Stimulated activated naive CD8-positive, alpha-beta T cell treated with anti-CD3 and anti-CD28 coated beads, Interleukin-15, Interleukin-2, amounts not matched to agents 100 ng/mL and 50 ng/mL, for 24 hours (primary cell): ENCODE measurements around the gene DEDD2.

Experiments
- H3K27ac Mint-ChIP-seq: one replicate; pipeline ENCODE4 v1.8.0; 2021; ENCODE audit warnings: mild to moderate bottlenecking, mixed read lengths
- H3K27me3 Mint-ChIP-seq: one replicate; pipeline ENCODE4 v1.8.0; 2021; ENCODE audit warnings: mixed read lengths
- H3K36me3 Mint-ChIP-seq: one replicate; pipeline ENCODE4 v1.8.0; 2021; ENCODE audit warnings: low read depth, mixed read lengths
- H3K4me1 Mint-ChIP-seq: one replicate; pipeline ENCODE4 v1.8.0; 2021; ENCODE audit warnings: low read depth, mixed read lengths
- H3K4me3 Mint-ChIP-seq: one replicate; pipeline ENCODE4 v1.8.0; 2021; ENCODE audit warnings: mild to moderate bottlenecking, mixed read lengths
- H3K9me3 Mint-ChIP-seq: one replicate; pipeline ENCODE4 v1.8.0; 2021; ENCODE audit warnings: mixed read lengths

Gene DEDD2

GRCh38 chr19:42158926-42159325 lies 58.6 kb downstream of the DEDD2 start:
- peaks cover 14% of the 10 kb centered on the region for H3K4me1 Mint-ChIP-seq
- no peaks in the 10 kb centered on the region for H3K9me3 Mint-ChIP-seq
- no peak overlapping the region for H3K4me3 Mint-ChIP-seq
- H3K27me3 Mint-ChIP-seq, result no peaks in the 10 kb centered on the region
- no peaks in the 10 kb centered on the region for H3K36me3 Mint-ChIP-seq
- H3K27ac Mint-ChIP-seq, result no peak overlapping the region

GRCh38 chr19:42156571-42156970 lies 60.9 kb downstream of the DEDD2 start:
- Mint-ChIP-seq H3K4me1 (peaks cover 14% of the 10 kb centered on the region), H3K27me3 (no peaks in the 10 kb centered on the region), H3K9me3 (no peaks in the 10 kb centered on the region), H3K27ac (no peak overlapping the region), H3K4me3 (no peak overlapping the region), H3K36me3 (no peaks in the 10 kb centered on the region)

DNA sequence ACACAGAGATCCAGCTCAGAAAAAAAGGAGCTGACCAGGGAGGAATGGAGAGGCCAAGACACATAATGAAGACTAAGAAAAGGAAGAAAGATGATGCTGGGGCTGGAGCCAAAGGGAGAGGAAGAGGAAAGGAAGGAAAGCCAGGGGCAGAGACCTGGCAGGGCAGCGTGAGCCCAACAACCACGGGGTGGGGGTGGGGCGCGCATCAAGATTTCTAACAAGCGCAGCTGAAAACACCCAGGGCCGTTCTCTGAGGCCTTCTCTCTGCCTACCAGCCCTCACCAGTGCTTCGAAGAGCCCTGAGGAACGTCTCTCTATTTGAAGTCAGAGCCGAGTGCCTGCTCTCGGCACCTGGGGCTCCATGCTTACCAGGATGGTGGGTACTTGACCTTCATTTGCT lies 61.7 kb downstream of the DEDD2 start:
- no peak overlapping the region for H3K27ac Mint-ChIP-seq
- H3K4me3 Mint-ChIP-seq, result no peak overlapping the region
- H3K27me3 Mint-ChIP-seq, result no peaks in the 10 kb centered on the region
- no peaks in the 10 kb centered on the region for H3K9me3 Mint-ChIP-seq
- H3K36me3 Mint-ChIP-seq, result no peaks in the 10 kb centered on the region
- H3K4me1 Mint-ChIP-seq, result peaks cover 14% of the 10 kb centered on the region

DNA sequence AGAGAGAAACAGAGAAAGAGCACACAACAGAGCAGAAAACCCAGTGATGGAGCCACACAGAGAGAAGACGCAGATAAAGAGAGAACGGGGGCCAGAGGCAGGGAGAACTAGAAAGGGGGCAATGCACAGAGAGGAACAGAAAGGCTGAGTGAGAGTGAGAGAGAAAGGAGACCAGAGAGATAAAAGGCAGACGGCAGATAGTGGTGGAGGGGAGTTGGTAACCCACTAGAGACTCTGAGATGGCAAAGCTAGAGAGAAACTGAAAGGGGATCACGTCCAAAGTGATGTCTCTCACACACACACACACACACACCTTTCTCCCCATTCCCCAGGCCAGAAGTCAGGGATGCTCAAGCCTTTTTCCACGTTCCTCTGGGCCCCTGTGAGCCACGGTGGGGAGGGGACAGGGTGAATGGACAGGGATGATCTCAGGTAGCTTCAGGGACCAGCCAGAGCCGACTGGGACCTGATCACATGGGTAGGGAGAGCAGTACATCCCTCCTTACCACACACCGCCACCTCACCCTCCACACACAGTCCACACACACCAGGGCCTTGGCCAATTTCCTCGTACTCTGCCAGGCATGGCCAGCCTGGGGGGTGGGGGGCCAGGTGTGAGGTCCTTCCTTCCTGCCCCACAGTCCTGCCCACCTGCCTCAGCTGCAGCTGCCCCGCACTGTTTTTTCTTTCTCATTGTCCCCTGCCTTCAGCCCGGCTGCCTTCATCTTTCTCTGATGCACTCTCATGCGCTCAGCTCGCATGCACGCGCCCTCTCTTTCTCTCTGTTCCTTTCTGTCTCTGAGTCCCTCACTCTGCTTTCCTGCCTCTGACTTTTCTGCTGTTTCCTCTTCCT lies 62.8 kb downstream of the DEDD2 start:
- Mint-ChIP-seq H3K9me3 (no peaks in the 10 kb centered on the region), H3K4me3 (no peak overlapping the region), H3K4me1 (peaks cover 14% of the 10 kb centered on the region), H3K27me3 (no peaks in the 10 kb centered on the region), H3K36me3 (no peaks in the 10 kb centered on the region), H3K27ac (peak overlapping the region; percentile 33)

GRCh38 chr19:42153672-42154433 lies 63.6 kb downstream of the DEDD2 start:
- H3K27me3 Mint-ChIP-seq, result no peaks in the 10 kb centered on the region
- no peaks in the 10 kb centered on the region for H3K36me3 Mint-ChIP-seq
- H3K9me3 Mint-ChIP-seq, result no peaks in the 10 kb centered on the region
- H3K4me1 Mint-ChIP-seq, result peaks cover 14% of the 10 kb centered on the region
- H3K27ac Mint-ChIP-seq, result no peak overlapping the region
- H3K4me3 Mint-ChIP-seq, result no peak overlapping the region

DNA sequence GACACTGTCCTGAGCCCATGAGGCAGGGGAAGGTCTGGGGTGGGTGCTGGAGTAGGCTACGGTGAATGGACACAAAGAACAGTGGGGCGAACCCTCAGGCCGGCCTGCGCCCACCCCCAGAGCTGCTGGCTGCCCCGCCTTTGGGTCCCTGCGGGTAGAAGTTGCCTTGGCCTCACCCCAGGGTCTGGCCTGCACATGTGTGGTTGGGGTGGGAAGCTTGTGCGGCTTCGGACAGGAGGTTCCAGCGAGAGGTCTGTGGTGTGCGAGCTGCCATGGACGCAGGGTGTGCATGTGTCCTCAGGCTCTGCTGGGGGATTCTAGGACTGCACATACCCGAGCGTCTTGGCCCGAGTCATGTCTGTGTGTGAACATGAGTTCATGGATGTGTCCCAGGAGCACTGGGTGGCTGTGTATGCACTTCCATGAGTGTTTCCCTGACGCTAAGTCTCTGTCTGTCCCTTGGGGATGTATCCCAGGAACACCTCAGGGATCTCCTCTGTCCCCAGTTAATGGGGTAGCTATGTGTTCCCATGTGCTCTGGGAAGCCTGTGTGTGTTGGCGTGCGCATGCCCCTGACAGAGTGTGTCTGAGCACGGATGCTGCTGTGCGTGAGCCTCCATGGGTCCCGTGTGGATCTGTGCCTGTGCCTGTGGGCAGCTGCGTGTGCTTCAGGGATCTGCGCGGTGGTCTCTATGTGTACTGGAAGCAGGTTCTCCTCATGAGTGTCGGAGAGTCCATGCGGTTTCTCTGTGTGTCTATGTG lies 64.4 kb downstream of the DEDD2 start:
- Mint-ChIP-seq H3K4me3 (no peak overlapping the region), H3K27ac (no peak overlapping the region), H3K27me3 (no peaks in the 10 kb centered on the region)

GRCh38 chr19:42151782-42152684 lies 65.4 kb downstream of the DEDD2 start:
- no peaks in the 10 kb centered on the region for H3K36me3 Mint-ChIP-seq
- no peaks in the 10 kb centered on the region for H3K9me3 Mint-ChIP-seq
- H3K27ac Mint-ChIP-seq, result no peak overlapping the region
- H3K4me1 Mint-ChIP-seq, result peaks cover 23% of the 10 kb centered on the region
- no peak overlapping the region for H3K4me3 Mint-ChIP-seq
- H3K27me3 Mint-ChIP-seq, result no peaks in the 10 kb centered on the region

More for the DNA sequence above, 64.4 kb downstream of the DEDD2 start:
- Mint-ChIP-seq H3K36me3 (no peaks in the 10 kb centered on the region), H3K4me1 (peaks cover 22% of the 10 kb centered on the region), H3K9me3 (no peaks in the 10 kb centered on the region)

DNA sequence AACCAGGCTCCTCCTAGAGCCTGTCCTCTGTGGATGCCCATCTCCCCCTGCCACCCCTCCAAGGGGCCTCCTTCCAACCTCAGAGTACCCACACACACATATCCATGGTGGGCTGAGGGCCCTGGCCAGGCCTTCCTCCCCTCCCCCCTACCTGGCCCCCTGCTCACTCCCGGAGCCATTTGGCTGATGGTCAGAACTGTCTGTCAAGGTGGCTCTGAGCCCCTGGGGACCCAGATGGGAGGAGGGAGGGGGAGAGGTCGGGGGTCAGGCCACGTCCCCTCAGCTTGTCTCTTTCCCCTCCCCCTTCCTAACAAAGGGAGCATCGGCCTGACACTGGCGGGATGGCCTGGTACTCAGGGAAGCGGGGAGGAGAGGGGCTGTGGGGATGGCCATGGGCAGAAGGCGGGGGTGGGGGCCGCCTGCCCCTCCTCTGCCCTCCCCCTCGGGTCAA lies 66.5 kb downstream of the DEDD2 start:
- Mint-ChIP-seq H3K4me3 (no peak overlapping the region), H3K27me3 (no peaks in the 10 kb centered on the region), H3K36me3 (no peaks in the 10 kb centered on the region), H3K4me1 (peaks cover 23% of the 10 kb centered on the region), H3K27ac (no peak overlapping the region), H3K9me3 (no peaks in the 10 kb centered on the region)

DNA sequence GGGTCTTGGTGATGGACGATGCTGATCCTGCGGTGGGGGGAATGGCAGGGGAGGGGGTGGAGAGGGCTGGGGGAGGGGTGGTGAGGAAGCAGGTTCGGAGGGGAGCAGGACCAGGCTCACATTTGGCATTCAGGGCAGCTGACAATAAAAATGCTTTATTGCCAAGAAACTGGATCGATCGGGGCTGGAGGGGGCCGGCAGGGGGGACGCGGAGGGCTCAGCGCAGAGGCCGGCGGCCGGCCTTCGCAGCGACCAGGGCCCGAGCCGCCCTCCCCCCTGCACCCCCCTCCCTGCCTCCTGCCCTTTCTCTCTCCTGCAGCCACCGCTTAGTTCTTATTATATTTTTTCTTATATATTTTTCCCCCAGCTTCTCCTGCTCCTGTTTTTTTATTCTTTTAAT lies 67.1 kb downstream of the DEDD2 start:
- H3K4me3 Mint-ChIP-seq, result no peak overlapping the region
- H3K4me1 Mint-ChIP-seq, result peaks cover 22% of the 10 kb centered on the region
- no peak overlapping the region for H3K27ac Mint-ChIP-seq
- H3K9me3 Mint-ChIP-seq, result no peaks in the 10 kb centered on the region
- no peaks in the 10 kb centered on the region for H3K27me3 Mint-ChIP-seq
- no peaks in the 10 kb centered on the region for H3K36me3 Mint-ChIP-seq

- H3K27ac Mint-ChIP-seq, result no peak overlapping the region
- no peaks in the 10 kb centered on the region for H3K9me3 Mint-ChIP-seq
- no peaks in the 10 kb centered on the region for H3K36me3 Mint-ChIP-seq
- no peaks in the 10 kb centered on the region for H3K27me3 Mint-ChIP-seq
- peaks cover 15% of the 10 kb centered on the region for H3K4me1 Mint-ChIP-seq
- H3K4me3 Mint-ChIP-seq, result no peak overlapping the region
These were observed 67.9 kb downstream of the DEDD2 start for GRCh38 chr19:42149447-42150202.
